ENCODE measurements around the gene ABCC10.

The ABCC10 gene

DNA sequence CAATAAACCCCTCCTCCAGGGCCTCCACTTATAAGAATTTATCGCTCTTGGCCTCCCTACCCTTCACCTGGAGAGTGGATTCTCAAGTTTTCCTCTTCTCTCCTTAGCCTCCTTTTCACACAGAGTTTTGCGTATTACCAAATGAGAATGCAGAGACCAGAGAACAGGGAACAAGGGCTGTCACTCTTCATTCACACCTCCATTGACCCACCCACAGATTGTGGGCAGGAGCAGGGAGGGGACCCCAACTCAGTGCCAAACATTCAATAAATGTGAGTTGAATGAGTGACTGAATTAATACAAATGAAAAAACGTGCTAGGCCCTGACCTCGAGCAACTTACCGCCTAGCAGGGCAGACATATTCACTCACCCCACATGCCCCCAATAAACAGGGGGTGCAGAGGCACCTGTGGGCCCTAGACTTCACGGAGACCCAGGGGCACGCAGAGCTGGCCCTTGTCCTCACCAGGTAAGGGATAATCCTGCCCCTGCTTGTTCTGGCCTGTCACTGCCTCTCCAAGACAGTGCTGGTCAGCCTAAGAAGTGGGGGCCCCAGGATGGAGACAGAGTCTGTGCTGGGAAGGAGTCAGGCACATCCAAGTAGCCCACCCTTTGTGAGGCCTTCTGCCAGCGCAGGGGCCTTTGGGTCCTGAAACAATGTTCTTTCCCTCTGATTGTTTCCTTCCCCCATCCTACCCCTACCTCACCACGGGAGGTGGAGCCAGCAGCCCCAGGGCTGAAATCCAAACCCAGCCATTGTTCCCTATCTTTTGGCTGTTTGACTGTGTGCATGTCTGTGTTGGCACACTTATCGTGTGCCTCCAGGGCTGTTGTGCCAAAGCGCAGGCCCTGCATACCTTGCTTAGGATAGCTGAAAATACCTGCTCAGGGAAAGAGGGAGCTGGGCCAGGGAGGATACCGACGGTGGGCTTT, 41.7 kb downstream of the ABCC10 start:
- no peak for DNase-seq (ENCODE audit: low read depth in 2 of 2)

DNA sequence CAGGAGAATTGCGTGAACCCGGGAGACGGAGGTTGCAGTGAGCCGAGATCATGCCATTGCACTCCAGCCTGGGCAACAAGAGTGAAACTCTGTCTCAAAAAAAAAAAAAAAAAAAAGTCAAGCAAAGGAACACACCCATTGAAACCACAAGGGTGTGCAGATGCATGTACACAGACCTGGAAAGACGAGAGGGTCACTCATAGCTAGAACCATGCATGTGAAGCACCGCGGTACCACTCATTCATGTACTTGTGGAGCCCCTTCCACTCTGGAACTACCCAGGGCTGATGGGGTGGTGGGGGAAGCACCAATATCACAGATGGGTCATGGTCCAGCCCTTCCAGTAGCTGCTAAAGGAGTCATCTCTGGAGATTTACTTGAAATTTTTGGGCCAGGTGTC, 42.6 kb downstream of the ABCC10 start:
- DNase-seq (ENCODE audit: low read depth in 2 of 2) = no peak

DNA sequence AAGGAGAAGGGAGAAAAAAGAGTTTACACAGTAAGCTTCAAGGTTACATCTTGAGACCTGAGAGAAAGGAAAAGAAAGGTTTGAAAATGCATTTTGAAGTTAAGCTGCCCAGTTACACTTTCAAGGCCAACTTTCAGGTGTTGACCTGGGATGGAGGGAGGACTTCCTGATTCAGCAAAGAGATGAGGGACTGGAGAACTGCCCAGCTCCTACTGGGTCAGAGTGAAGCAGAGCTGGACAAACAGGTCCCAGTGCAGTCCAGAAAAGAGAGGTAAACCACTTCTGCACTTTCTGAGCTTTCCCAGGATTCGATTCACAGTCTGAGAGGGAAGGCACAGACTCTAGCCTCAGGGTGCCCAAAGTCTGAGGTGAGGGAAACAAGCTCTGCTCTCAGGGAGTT, 44.1 kb downstream of the ABCC10 start:
- no peak for DNase-seq (ENCODE audit: low read depth in 2 of 2)

DNA sequence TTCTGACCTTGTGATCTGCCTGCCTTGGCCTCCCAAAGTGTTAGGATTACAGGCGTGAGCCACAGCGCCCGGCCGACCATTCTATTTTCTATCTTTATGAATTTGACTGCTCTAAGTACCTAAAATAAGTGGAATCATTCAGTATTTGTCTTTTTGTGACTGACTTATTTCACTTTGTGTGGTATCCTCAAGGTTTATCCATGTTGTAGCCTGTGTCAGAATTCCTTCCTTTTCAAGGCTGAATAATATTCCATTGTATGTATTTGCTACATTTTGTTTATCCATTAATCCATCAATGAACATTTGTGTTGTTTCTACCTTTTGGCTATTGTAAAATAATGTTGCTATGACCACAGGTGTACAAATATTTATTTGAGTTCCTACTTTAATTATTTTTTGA, 45.2 kb downstream of the ABCC10 start:
- DNase-seq (ENCODE audit: low read depth in 2 of 2) = no peak

DNA sequence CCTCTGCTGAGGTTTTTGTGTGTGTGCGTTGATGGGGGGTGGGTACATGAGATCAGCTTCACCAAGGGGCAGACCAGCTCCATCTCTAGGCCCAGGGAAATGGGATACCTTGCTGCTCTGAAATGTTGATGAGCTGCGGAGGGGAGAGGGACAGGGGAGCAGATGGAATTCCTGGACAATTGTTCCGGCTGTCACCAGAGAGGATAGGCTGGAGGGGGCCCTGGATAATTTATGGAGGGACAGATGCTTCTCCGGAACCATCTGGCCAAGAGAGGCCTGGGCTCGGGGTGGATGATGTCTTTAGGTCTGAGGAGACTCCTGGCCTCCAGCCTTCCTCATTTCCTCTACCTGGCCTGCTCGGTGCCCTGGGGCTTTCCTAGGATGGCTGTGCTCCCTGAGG, 48.2 kb downstream of the ABCC10 start:
- no peak for DNase-seq (ENCODE audit: low read depth in 2 of 2)

DNA sequence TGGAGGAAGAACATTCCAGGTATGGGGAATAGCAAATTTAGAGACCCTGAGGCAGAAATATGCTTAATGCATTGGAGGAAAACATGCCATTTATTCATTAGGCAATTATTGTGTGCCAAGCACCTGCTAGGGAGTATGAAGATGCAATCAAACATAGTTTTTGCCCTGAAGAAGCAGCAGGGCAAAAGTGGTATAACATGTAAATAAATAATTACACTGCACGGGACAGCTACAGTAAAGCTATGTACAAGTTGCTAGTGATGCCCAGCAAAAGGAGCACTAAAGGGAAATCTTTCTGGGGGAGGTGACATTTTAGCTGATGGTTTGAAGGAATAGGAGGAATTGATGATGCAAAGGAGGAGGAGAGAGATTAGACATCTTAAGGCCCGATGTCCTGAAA, 49.4 kb downstream of the ABCC10 start:
- no peak for DNase-seq (ENCODE audit: low read depth in 2 of 2)

DNA sequence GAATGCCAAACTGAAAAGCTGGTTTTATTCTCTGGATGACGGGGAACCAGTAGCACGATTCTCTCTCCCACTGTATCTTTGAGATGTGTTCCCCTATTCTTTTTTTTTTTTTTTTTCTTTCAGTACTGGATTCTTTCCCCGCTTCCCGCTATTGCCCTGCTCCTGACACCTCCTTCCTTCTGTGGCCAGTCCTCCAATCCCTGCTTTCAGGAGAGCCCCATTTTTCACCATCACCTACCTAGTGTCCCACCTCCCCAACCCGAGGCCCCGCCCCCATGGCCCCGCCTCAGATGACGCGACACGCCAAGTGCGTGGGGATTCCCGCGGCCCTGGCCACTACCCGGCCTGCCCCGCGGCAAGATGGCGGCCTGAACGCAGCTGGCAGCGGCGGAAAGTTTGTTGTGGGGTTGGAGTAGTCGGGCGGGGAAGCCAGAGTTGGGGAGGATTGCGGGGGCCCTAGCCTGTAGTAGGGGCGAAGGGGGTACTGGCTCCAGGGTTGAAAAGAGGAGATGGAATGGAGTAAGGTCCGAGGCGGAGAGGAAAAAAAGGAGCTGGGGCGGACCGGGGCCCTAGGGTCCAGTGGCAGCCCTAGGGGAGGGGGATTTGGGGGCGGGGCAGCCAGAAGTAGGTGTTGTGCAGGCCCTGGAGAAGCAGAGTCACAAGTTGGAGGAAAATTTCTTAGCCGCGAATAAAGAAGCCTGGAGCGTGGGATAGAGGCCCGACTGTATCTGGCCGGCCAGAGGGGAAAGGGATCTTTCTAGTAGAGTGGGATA, 50.1 kb downstream of the ABCC10 start, which contains the start of gene TJAP1:
TSS of gene TJAP1 (plus strand) at position 336 of the 773 bp plus-strand sequence. CDS start 21,432 bp downstream, outside the sequence.
- DNase-seq (ENCODE audit: low read depth in 2 of 2) = peak; percentile 98

DNA sequence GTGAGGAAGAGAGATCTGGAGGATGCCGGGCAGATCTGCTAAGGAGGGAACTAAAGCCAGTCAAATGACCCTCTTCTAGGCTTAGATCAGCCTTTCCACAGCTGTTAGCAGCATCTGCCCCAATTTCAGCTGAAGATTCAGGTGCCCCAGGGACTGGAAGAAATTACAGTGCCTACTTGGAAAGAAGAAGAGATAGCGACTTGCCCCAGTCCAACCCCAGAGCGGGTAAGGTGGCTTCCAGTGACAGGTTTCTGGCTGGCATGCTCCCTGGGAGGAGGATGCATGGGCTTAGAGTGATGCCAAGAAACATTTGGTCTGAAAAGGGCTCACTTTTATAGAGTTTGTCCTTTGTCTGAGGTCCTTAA, 50.6 kb downstream of the ABCC10 start:
- no peak for DNase-seq (ENCODE audit: low read depth in 2 of 2)

DNA sequence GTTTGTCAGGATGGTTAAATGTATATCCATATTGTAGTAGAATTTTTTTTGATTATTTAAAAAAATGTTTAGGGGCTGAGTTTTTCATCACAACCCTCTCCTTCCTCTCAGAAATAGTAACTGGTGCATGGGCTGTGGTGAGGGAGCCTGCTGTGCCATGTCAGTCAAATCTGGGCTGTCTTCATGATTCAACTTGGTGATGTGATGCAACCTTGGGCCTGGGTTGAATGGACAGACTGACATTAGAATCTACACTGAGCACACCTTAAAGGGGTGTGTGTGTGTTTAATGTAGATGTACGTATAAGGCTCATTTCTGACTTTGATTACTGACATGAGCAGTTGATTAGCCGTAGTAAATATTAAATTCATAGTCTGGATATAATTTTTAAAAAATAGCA, 53.7 kb downstream of the ABCC10 start:
- no peak for DNase-seq (ENCODE audit: low read depth in 2 of 2)

DNA sequence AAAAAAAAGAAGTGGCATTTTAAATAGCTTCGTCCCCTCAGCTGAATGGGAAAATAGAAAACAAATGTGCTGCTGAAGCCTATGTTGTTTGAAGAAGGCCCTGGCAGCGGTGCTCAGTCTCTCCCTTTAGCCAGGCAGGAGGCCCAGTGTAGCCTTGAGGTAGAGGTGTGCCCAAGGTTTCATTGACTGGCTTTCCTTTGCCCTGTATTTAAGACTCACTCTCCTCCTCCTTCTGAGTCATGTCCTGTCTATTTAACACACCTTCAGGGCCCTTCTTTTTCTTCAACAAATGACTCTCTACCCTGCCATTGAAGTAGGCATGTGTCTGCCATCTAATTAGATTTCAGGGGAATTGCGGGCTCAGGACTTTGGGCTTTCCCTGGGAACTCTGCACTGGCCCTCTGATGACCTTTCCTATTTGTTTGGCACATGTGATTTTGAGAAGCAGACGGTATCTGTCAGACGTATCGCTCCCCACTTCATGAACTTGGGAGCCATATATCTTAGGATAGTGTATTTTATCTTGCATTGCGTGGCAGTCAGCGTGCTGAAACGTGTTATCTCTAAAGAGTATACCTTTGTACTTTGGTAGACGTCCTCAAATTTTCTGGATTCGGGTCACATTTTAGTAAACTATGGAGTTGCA, 54.4 kb downstream of the ABCC10 start:
- no peak for DNase-seq (ENCODE audit: low read depth in 2 of 2)

DNA sequence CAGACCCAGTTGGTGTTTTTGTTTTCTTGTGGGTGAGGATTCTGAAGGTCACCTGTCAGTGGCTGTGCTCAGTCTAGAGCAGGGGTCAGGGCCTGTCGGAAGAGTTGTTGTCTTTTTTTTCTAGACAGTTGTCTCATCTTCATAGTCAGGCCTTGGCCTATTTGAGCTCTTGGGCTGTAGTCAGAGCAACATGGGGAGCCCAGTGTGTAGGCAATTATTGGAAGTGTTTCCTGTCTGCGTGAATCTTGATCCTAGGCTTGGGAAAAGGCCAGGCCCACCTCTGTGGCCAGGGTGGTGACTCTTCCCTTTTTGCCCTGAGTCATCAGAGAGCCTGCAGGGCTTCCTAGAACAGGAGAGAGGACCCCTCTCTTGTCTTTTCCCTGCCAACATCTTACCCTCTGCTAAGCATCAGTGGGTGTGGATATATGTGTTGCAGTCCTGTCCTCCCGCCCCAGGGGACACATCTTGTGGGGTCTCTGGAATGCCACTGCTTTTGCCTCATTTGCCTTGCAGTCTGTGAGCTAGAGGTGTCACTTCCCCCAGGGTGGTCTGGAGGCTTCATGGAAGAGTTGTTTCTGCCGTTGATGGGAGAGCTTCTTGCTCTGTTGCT, 61.4 kb downstream of the ABCC10 start:
- DNase-seq (ENCODE audit: low read depth in 2 of 2) = no peak

DNA sequence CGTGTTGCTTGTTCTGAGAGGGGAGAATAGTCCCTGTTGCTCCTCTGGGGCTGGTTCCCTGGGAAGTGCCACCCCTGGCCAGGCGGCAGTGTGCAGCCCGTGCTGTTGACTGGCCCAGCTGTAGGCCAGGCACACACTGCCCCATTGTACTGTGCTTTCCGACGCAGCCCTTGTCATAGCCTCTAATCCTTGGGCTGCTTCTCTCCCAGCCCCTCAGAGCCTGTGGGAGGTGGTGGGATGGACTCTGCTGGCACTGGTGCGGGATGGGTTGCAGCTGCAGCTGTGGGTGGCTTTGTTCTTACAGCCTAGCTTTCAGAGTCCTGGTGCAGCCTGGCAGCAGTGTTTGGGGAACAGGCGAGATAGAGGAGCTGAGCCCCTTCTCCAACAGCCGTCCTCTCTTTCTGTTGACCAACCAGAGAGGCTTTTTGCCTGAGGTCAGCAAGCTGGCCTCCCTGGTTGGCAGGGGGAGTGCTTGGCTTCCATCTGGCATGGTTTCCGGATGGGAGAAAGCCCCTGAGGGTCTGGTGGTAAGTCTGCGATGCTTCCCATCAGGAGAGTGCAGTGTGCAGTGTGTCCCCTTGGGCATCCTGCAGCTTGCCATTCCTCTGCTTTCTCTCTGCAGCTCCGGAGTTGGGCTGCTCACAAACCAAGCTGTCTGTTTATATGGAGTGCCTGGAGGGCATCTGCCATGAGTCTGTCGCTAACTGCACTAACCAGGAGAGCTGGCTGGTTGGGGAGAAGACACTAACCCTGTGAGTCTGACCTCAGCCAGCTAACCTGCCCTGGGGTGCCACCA, 62.1 kb downstream of the ABCC10 start:
- DNase-seq (ENCODE audit: low read depth in 2 of 2) = no peak

DNA sequence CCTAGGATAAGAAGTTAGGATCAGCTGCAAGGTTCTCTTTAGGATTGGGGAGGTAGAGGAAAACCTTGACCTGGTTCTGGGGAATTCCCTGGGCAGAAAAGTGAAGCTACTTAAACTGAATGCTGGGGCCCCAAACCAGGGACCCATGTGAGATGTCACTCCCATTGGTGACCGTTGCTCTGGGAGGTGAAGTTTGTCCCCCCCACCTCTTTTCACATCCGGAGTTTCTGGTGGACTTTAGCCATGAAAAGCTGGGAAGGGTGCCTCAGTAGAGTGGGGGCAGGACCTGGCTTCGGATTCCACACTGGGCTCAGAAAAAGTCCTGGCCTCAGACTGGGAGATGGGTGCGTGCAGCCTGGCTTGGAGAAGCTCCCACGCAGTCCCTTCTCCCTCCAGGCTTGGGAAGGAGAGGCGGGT, 63.2 kb downstream of the ABCC10 start:
- no peak for DNase-seq (ENCODE audit: low read depth in 2 of 2)

DNA sequence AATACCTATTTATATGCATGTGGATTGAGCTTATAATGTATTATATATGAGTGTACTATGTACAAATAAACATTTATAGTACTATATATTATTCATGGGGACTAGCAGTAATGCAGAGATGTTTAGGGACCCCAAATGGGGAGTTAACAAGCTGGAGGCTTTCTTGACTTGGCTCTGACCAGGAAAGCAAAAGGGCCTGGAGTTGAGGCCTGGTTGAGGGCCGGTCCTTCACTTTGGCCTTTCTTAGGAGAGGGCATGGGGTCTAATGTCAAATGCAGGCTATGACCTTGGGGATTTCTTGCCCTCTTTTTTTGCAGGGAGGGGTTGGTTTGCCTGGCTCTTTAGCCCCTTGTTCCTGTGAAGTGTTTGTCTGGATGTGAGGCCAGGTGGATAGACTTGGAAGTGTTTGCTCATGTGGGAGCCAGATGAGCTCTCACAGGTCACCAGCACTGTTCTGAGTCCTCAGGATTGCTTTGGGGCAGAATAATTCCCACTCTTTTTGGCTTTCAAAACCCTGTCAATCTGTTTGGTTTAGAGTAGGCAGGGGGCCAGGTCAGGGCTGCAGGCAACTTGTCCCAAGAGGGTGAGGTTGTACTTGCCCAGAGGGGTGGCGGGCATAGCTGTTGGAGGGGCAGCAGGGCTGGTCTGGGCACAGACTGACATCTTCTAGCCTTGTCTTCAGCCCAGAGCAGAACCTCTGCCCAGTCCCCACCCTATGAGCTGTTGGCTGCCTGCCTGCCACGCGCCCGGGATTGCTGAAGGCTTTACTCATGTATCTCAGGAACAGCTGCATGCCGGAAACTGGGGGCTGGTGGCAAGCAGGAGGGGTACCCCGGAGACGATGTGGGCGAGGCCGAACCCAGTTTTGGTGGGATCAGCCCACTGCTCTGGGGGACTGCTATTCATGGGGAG, 64.7 kb downstream of the ABCC10 start:
- DNase-seq (ENCODE audit: low read depth in 2 of 2) = no peak

DNA sequence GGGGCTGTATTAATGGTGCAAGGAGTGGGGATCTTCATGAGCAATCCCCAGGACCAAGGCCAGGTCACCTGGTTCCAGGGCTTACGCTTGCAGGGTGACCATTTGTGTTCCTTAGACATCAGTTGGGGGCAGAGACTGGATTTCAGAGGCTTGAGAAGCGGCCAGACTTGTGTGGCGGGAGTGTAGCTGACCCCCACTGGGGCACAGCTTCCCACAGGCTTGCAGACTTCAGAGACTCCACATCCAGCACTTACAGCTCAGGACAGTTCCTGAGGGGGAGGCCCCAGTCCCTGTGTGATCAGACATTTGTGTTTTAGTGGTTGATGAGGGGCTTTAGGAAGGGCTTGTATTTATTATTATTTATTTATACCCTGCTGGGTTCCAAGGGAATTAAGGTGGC, 65.3 kb downstream of the ABCC10 start:
- no peak for DNase-seq (ENCODE audit: low read depth in 2 of 2)

DNA sequence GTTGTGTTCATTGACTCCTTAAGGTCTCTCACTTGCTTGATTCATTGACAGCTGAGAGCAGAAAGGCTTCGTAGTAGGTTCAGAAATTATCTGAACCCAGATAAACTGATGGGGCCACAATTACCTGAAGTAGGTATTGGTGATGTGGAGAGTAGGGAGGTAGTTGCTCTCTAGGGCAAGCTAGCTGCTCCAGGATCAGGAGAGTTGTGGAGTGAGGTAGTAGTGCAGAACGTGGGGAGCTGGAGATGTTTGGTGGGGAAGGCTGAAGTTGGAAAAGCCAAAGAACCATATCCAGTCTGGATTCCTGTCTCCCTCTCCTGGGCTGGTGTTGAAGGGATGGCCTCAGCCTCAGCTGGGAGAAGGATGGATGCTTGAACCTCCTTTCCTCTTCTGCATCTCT, 65.9 kb downstream of the ABCC10 start:
- no peak for DNase-seq (ENCODE audit: low read depth in 2 of 2)

DNA sequence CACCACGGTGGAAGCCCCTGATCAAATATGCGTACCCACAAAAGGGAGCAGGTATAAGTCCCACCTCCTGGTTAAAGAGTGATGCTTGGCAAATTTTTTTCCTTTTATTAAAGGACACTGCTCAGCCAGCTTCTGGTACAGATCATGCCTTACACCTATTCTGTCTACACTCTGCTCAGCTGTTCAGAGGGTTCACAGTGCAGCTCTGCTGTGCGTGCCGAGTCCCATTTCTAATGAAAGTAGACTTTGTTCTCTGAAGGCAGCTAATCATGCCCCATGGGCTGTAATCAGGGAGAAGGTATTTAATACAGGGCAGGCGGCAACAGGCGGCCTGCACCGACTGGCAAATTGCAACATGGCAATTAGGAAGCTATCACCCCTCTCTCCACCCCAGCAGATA, 66.5 kb downstream of the ABCC10 start:
- DNase-seq (ENCODE audit: low read depth in 2 of 2) = no peak

DNA sequence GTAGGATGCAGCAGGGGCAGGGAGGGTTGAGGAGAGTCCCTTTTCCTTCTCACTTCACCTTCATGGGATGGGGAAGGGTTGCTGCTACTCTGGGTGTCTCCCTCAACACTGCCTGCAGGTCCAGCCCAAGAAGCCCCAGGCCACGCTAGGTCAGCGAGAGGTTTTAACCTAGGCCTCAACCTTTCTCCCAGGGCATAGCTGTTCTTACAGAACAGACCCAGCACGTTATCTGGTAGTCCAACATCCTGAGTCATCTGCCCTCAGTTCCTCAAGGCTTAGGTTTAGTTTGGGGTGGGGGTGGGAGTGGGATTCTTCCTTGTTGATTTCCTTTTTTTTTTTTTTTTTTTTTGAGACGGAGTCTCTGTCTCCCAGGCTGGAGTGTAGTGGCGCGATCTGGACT, 67.0 kb downstream of the ABCC10 start:
- DNase-seq (ENCODE audit: low read depth in 2 of 2) = no peak

DNA sequence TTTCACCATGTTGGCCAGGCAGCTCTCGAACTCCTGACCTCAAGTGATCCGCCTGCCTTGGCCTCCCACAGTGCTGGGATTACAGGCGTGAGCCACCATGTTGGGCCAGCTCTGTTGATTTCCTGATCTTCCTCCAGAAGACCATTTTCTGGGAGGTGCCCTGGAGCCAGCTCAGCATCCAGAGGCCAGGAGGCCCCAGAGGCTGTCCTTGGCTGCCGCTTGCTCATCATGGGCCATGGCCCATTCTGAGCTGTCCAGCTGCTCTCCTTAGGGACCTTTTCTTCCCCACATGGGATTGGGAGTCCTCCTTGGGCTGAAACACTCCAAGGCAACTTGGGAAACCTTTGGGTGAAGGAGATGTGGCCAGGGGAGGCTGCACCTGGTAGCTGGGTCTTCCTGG, 67.4 kb downstream of the ABCC10 start:
- DNase-seq (ENCODE audit: low read depth in 2 of 2) = no peak

DNA sequence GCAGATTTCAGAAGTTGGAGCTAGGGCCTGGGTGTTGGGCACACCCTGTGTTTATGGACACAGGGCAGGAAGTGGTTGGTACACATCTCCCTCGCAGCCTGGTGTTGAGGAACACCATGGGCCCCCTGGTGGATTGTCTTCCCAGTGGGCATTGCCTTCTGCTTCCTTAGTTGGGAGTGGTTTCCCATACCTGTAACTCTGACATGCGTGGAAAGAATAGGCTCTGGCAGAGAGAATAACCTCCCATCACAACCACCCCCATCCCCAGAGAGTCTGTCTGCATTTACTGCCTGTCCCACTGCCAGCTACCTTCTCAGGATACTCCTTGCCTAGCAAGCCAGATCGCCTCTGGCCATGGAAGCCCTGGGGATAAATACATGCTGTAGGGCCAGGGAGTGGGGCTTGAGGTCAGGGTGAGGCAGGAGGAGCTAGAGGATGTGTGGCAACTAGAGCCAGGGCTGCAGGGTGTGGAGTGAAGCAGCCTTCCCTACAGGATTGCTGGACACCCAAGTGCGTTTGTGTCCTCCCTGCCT, 68.1 kb downstream of the ABCC10 start:
- DNase-seq (ENCODE audit: low read depth in 2 of 2) = no peak
